NB4 (cell line): ENCODE data around the gene NCAM1.

Source experiments
- CTCF ChIP-seq: IDR thresholded peaks from one replicate; pipeline ENCODE4 v1.5.1; 2012; ENCODE audit warnings: low read depth, low read length
- POLR2A ChIP-seq: IDR thresholded peaks from 2 replicates; pipeline ENCODE4 v1.6.1; 2011; ENCODE audit warnings: mild to moderate bottlenecking; ENCODE audit not compliant: insufficient read length; ENCODE audit errors: extremely low read depth

- no peak for TF ChIP-seq CTCF
- no peak for TF ChIP-seq POLR2A
Measured at GRCh38 chr11:113308601-113309000, 347.4 kb downstream of the NCAM1 start.
